Measurements from ENCODE around the gene ZNF235.
"Not testable (repeated sequence)": the region's sequence is repeated elsewhere in the genome, so short reads cannot be mapped to it uniquely, and the experiment has no call there.

The ZNF235 gene

GRCh38 chr19:44254496-44254895, 50.3 kb downstream of the ZNF235 start:
- DNase-seq, result no peak

GRCh38 chr19:44253392-44253791, 51.4 kb downstream of the ZNF235 start:
- DNase-seq, result not testable (repeated sequence)

GRCh38 chr19:44252332-44252731, 52.5 kb downstream of the ZNF235 start:
- DNase-seq, result not testable (repeated sequence)

- DNase-seq, result no peak
Measured at GRCh38 chr19:44236384-44236783, 68.4 kb downstream of the ZNF235 start.

Measured in SHP77 (cell line).